Testis (tissue), 3 donors: ENCODE data around the gene KIAA1958. TPM values are rescaled to one million over a fixed set of nuclear protein-coding genes. Genes with fewer than 3 reads are reported as not detected.

Experiments
- DNase-seq: peaks from one replicate; pipeline ENCODE4 v3.0.0-alpha.2; 2019
- H3K27ac ChIP-seq, 2 donors: fragments of 200-600 bp; sonication (generic); one replicate each; pipeline ENCODE4 v1.5.1; 2019
- H3K27me3 ChIP-seq: fragments of 200-600 bp; sonication (generic); one replicate; pipeline ENCODE4 v1.5.1; 2019
- H3K36me3 ChIP-seq: fragments of 200-600 bp; sonication (generic); one replicate; pipeline ENCODE4 v1.5.1; 2017; ENCODE audit warnings: low read depth; ENCODE audit errors: missing control alignments
- H3K4me1 ChIP-seq: fragments of 200-600 bp; sonication (generic); one replicate; pipeline ENCODE4 v1.5.1; 2019
- H3K4me3 ChIP-seq, 2 donors: fragments of 200-600 bp; sonication (generic); one replicate each; pipeline ENCODE4 v1.5.1; 2017 to 2019
- H3K9me3 ChIP-seq: fragments of 200-600 bp; sonication (generic); one replicate; pipeline ENCODE4 v1.5.1; 2017
- CTCF ChIP-seq, 3 experiments: fragments of 450-650 bp in 2 of 3; fragments of 200-600 bp in 1 of 3; sonication (generic) in 1 of 3; IDR thresholded peaks; one replicate each; pipeline ENCODE4 v1.5.1; 2016 to 2019; ENCODE audit warnings: antibody characterized with exemption in 3 of 3, mild to moderate bottlenecking in 2 of 3, moderate library complexity in 1 of 3
- POLR2A ChIP-seq: fragments of 450-650 bp; IDR thresholded peaks from one replicate; pipeline ENCODE4 v1.6.1; 2017; ENCODE audit warnings: antibody characterized with exemption, mild to moderate bottlenecking, moderate library complexity
- WGBS, 2 donors: methylation state at CpG; one replicate each; pipeline ENCODE4 v1.1.5; 2018; 5-methylcytosine and 5-hydroxymethylcytosine counted together
- intact Hi-C: fragments of 100-400 bp; cut with DNase I; formaldehyde crosslinking; loops from one replicate; pipeline ENCODE4 v1.15.1; 2023; ENCODE audit warnings: low total_unique reads
- polyA plus RNA-seq: library from polyadenylated mRNA; stranded (reverse); fragments of 350-450 nt; fragmentation: Illumina TruSeq; extraction: RNeasy Lipid Tissue Mini Kit (QIAGEN cat#74804); gene quantifications from one replicate; pipeline ENCODE4 v1.2.3, GENCODE V29; 2014; ENCODE audit warnings: low read depth, low replicate concordance; ENCODE audit not compliant: insufficient read depth
- total RNA-seq, 2 donors: library from RNA; depleted of rRNA; stranded (reverse); fragments of >200 nt; gene quantifications; one replicate each; pipeline ENCODE4 v1.2.3, GENCODE V29; 2016

KIAA1958 gene
- total and polyA plus RNA-seq, 3 donors from 2014 or later = 14.5 to 74.8 (median 66.5) TPM

GRCh38 chr9:112554516-112554915 is 67.9 kb downstream of the KIAA1958 start:
- Histone ChIP-seq H3K27me3 (no peaks in the 10 kb centered on the region), H3K4me1 (peaks cover 34% of the 10 kb centered on the region), H3K9me3 (no peaks in the 10 kb centered on the region), H3K27ac (peak overlapping the region; percentile 51 to 66), H3K36me3 (no peaks in the 10 kb centered on the region), H3K4me3 (no peak overlapping the region)
- TF ChIP-seq POLR2A (no peak), CTCF (IDR thresholded peaks at IDR 0.05) (no peak)
- 0 to 90% methylated on average over 1 of the region's 1 CpG for WGBS, 2 donors
- no peak for DNase-seq
- intact Hi-C loops = no loop called here

GRCh38 chr9:112555101-112555643 is 68.5 kb downstream of the KIAA1958 start:
- no peak for TF ChIP-seq CTCF (IDR thresholded peaks at IDR 0.05)
- no peak for TF ChIP-seq POLR2A
- Histone ChIP-seq H3K9me3 (no peaks in the 10 kb centered on the region), H3K36me3 (no peaks in the 10 kb centered on the region), H3K4me3 (no peak overlapping the region), H3K27ac (peak overlapping the region; percentile 51 to 66), H3K4me1 (peaks cover 35% of the 10 kb centered on the region), H3K27me3 (no peaks in the 10 kb centered on the region)
- DNase-seq = no peak
- 86 to 87% methylated on average over 3 of the region's 3 CpGs for WGBS, 2 donors
- intact Hi-C loops = no loop called here

DNA sequence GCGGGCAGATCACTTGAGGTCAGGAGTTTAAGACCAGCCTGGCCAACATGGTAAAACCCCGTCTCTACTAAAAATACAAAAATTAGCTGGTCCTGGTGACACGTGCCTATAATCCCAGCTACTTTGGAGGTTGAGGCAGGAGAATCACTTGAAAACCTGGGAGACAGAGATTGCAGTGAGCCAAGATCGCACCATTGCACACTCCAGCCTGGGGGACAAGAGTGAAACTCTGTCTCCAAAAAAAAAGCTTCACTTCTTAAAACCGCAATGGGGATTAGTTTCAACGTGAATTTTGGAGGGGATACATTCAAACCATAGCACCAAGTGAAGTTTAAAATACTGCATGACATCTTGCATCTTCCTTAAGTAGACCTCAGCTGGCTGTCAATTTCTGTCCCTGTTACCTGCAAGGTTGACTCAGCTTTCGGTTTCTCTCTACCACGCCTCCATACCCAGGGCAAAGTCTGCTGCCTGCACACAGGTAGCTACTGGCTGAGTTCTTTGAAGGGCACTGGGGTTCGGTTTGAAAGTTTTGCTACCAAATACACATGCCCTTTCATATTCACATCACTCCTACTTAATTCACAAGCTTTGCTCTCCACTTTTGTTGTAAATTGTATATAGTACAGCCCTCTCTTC is 69.3 kb downstream of the KIAA1958 start:
- WGBS, 2 donors = 92 to 93% methylated on average over 9 of the region's 9 CpGs
- no peaks in the 10 kb centered on the region for H3K36me3 ChIP-seq

DNA sequence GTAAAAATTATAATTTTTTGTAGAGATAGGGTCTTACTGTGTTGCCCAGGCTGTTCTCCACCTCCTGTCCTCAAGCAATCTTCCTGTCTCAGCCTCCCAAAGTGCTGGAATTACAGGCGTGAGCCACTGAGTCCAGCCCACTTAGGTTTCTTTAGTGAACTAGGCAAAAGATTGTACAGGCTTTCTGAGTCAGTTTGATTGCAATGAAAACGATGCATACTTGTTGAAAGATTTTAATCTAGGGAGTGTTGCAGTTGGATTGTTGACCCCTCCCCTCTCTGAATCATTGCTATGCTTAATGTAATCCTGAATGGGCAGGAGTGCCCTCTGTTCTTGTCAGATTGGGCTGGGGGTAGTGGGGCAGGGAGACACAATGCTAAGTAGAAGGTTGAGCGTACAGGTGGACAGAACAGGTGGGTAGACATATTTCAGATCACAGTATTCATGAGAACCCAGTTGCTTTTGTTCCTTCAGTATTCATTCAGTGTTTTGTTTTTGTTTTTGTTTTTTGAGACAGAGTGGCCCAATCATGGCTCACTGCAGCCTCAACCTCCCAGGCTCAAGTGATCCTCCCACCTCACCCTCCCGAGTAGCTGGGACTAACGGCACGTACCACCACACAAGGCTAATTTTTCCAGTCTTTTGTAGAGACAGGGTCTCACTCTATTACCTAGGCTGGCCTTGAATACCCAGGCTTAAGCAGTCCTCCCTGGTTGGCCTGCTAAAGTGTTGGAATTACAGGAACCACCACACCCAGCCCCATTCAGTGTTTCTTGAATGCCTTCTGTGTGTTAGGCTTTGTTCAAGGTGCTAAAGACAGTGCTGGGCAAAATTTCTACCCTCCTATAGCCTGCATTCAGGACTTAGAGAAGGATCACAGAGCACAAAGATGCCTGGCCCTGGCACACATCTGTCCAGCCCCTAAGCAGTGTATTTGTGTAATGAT is 70.1 kb downstream of the KIAA1958 start:
- no peaks in the 10 kb centered on the region for H3K27me3 ChIP-seq
- H3K4me1 ChIP-seq = peaks cover 33% of the 10 kb centered on the region
- H3K9me3 ChIP-seq = no peaks in the 10 kb centered on the region
- DNase-seq = no peak
- WGBS, 2 donors = 66 to 84% methylated on average over 6 of the region's 6 CpGs
- no peak overlapping the region for H3K4me3 ChIP-seq
- intact Hi-C loops = no loop called here
- no peak for TF ChIP-seq POLR2A
- no peak for TF ChIP-seq CTCF (IDR thresholded peaks at IDR 0.05)
- no peaks in the 10 kb centered on the region for H3K36me3 ChIP-seq
- peak overlapping the region; percentile 6 to 51 for H3K27ac ChIP-seq

More for the DNA sequence above, 69.3 kb downstream of the KIAA1958 start:
- DNase-seq = no peak
- Histone ChIP-seq H3K27ac (peak overlapping the region in 1 of 2 donors; percentile 51), H3K9me3 (no peaks in the 10 kb centered on the region), H3K27me3 (no peaks in the 10 kb centered on the region), H3K4me1 (peaks cover 35% of the 10 kb centered on the region), H3K4me3 (no peak overlapping the region)
- intact Hi-C loops = no loop called here
- TF ChIP-seq POLR2A (no peak), CTCF (IDR thresholded peaks at IDR 0.05) (no peak)
